ENCODE measurements around the gene TBCD. TPM values are rescaled to one million over a fixed set of nuclear protein-coding genes. Genes with fewer than 3 reads are reported as not detected.
A peak's percentile ranks its signal among the peaks of the same experiment; 100 is the strongest.

TBCD gene
- total and polyA plus RNA-seq, 2 experiments from 2014 or later: 19.3 to 33.8 TPM

DNA sequence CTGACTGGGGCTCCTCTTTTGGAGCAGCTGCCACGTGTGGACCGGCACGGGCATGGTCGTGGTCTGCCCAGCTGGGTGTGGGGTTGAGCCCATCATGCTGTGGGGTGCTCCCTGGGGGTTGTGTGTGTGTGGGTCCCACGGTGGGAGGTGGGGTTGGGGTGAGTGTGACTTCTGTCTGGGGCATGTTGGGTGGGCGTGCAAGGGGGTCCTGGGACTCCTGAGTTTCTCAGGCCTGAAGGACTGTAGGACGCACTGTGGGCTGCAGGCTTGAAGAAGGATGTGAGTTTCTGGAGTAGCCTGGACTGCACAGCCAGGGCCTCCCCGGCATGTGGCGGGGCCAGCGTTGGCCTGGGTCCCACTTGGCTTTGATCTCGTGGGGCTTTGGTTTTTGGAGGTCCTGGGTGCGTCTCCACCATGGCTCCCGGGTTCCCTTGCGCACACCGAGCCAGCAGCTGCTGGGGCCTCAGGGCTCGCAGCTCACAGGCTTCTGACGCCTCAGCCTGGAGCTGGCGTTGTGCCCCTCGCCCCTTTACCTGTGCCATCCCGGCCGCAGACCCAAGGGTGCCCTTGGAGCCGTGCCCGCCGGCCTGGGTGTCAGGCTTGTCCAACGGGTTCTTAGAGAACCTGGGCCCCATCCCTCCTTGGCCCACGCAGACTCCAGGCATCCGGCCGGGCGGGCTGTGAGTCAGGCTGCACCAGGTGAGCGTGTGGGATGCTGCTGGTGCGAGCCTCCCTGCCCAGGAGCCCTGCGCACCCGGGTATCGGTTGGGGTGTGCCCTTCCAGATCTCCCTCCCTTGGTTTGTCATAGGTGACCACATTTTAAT is 122.4 kb downstream of the TBCD start:
- Histone ChIP-seq H3K9me2 (ENCODE audit: insufficient read depth) (no peaks in the 10 kb centered on the region), H3K9ac (no peak overlapping the region), H3K9me3 (ENCODE audit: low read depth) (no peaks in the 10 kb centered on the region), H2AFZ (no peak overlapping the region), H4K20me1 (ENCODE audit: insufficient read depth) (no peaks in the 10 kb centered on the region), H3K36me3 (ENCODE audit: low read depth) (no peaks in the 10 kb centered on the region), H3K4me3 (no peak overlapping the region), H3K27ac (no peak overlapping the region), H3K79me2 (ENCODE audit: insufficient read depth) (no peaks in the 10 kb centered on the region), H3K4me2 (ENCODE audit: unreplicated experiment) (no peak overlapping the region), H3F3A (ENCODE audit: insufficient read depth) (peaks cover 10% of the 10 kb centered on the region; the same call in 1 of the 2 replicates), H3K4me1 (ENCODE audit: insufficient read depth) (peaks cover 13% of the 10 kb centered on the region), H3K27me3 (replicated peaks; ENCODE audit: insufficient read depth) (no peaks in the 10 kb centered on the region)
- DNase-seq: no peak
- 89 to 90% methylated on average over 26 to 34 of the region's 34 CpGs for WGBS, 2 experiments (ENCODE audit: low coverage in 1 of 2, low lambda C conversion rate in 2 of 2, missing lambda C conversion rate in 2 of 2)
- TF ChIP-seq EZH2phosphoT487 (IDR thresholded peaks at IDR 0.05; ENCODE audit: insufficient read depth, low read depth) (no peak), EZH2 (IDR thresholded peaks at IDR 0.05; ENCODE audit: insufficient read depth, poor library complexity, severe bottlenecking) (no peak)
- in situ Hi-C loops (cut with MboI): no loop called here

- 95 to 96% methylated on average over 19 of the region's 19 CpGs for WGBS, 2 experiments (ENCODE audit: low coverage in 1 of 2, low lambda C conversion rate in 2 of 2, missing lambda C conversion rate in 2 of 2)
- Histone ChIP-seq H3K9me3 (ENCODE audit: low read depth) (no peaks in the 10 kb centered on the region), H3K9ac (no peak overlapping the region), H3K27me3 (replicated peaks; ENCODE audit: insufficient read depth) (no peaks in the 10 kb centered on the region), H3K79me2 (ENCODE audit: insufficient read depth) (no peaks in the 10 kb centered on the region), H3K9me2 (ENCODE audit: insufficient read depth) (no peaks in the 10 kb centered on the region), H4K20me1 (ENCODE audit: insufficient read depth) (no peaks in the 10 kb centered on the region), H3K4me2 (ENCODE audit: unreplicated experiment) (no peak overlapping the region), H3K36me3 (ENCODE audit: low read depth) (no peaks in the 10 kb centered on the region), H3K27ac (no peak overlapping the region), H3K4me3 (no peak overlapping the region), H2AFZ (no peak overlapping the region), H3K4me1 (ENCODE audit: insufficient read depth) (peaks cover 13% of the 10 kb centered on the region), H3F3A (ENCODE audit: insufficient read depth) (peaks cover 10% of the 10 kb centered on the region; the same call in 1 of the 2 replicates)
- in situ Hi-C loops (cut with MboI): no loop called here
- no peak for DNase-seq
- no peak for TF ChIP-seq EZH2 (IDR thresholded peaks at IDR 0.05; ENCODE audit: insufficient read depth, poor library complexity, severe bottlenecking)
- TF ChIP-seq EZH2phosphoT487 (IDR thresholded peaks at IDR 0.05; ENCODE audit: insufficient read depth, low read depth): no peak
Observed at GRCh38 chr17:82875407-82875856, 123.6 kb downstream of the TBCD start.

DNA sequence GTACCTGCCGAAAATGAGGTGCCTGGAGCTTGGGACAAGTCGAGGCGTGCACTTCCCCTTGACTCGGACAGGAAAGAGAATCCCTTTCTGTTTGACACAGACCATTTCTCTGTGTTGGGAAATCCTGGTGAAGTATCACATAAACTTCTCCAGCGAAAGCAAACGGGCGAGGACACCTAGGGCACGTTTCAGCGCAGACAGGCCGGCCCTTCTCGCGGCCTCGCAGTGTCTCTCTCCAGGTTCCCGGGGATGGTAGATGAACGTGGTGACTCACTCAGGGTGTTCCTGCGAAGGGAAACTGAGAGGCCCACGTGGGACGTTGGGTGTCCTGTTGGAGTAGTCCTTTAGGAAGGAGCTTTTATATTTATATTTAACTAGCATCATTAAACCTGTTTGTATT is 124.3 kb downstream of the TBCD start:
- no peaks in the 10 kb centered on the region for H3K79me2 ChIP-seq (ENCODE audit: insufficient read depth)
- peaks cover 10% of the 10 kb centered on the region; the same call in 1 of the 2 replicates for H3F3A ChIP-seq (ENCODE audit: insufficient read depth)
- H3K4me3 ChIP-seq: no peak overlapping the region
- no peaks in the 10 kb centered on the region for H3K27me3 ChIP-seq (replicated peaks; ENCODE audit: insufficient read depth)
- TF ChIP-seq EZH2phosphoT487 (IDR thresholded peaks at IDR 0.05; ENCODE audit: insufficient read depth, low read depth): no peak
- TF ChIP-seq EZH2 (IDR thresholded peaks at IDR 0.05; ENCODE audit: insufficient read depth, poor library complexity, severe bottlenecking): no peak
- H3K27ac ChIP-seq: peak overlapping the region; percentile 66
- H3K36me3 ChIP-seq (ENCODE audit: low read depth): no peaks in the 10 kb centered on the region
- no peaks in the 10 kb centered on the region for H3K9me3 ChIP-seq (ENCODE audit: low read depth)
- peak overlapping the region; percentile 65 for H3K9ac ChIP-seq
- peak overlapping the region; percentile 74 for H2AFZ ChIP-seq
- in situ Hi-C loops (cut with MboI): no loop called here
- H4K20me1 ChIP-seq (ENCODE audit: insufficient read depth): no peaks in the 10 kb centered on the region
- WGBS, 2 experiments (ENCODE audit: low coverage in 1 of 2, low lambda C conversion rate in 2 of 2, missing lambda C conversion rate in 2 of 2): 45 to 50% methylated on average over 18 of the region's 18 CpGs
- DNase-seq: peak; percentile 80
- peaks cover 13% of the 10 kb centered on the region for H3K4me1 ChIP-seq (ENCODE audit: insufficient read depth)
- peak overlapping the region; percentile 56 for H3K4me2 ChIP-seq (ENCODE audit: unreplicated experiment)
- H3K9me2 ChIP-seq (ENCODE audit: insufficient read depth): no peaks in the 10 kb centered on the region

- Histone ChIP-seq H4K20me1 (ENCODE audit: insufficient read depth) (no peaks in the 10 kb centered on the region), H3K4me2 (ENCODE audit: unreplicated experiment) (peak overlapping the region; percentile 56)
- 10 to 12% methylated on average over 14 of the region's 14 CpGs for WGBS, 2 experiments (ENCODE audit: low coverage in 1 of 2, low lambda C conversion rate in 2 of 2, missing lambda C conversion rate in 2 of 2)
Observed at GRCh38 chr17:82876602-82877379, 124.9 kb downstream of the TBCD start.

More at GRCh38 chr17:82876602-82877379, 124.9 kb downstream of the TBCD start:
- peak overlapping the region; percentile 74 for H2AFZ ChIP-seq
- H3K9ac ChIP-seq: peak overlapping the region; percentile 65
- no peaks in the 10 kb centered on the region for H3K27me3 ChIP-seq (replicated peaks; ENCODE audit: insufficient read depth)
- no peaks in the 10 kb centered on the region for H3K79me2 ChIP-seq (ENCODE audit: insufficient read depth)
- H3K9me3 ChIP-seq (ENCODE audit: low read depth): no peaks in the 10 kb centered on the region
- no peak overlapping the region for H3K4me3 ChIP-seq
- H3K9me2 ChIP-seq (ENCODE audit: insufficient read depth): no peaks in the 10 kb centered on the region
- H3K27ac ChIP-seq: peak overlapping the region; percentile 66
- peaks cover 13% of the 10 kb centered on the region for H3K4me1 ChIP-seq (ENCODE audit: insufficient read depth)
- peak; percentile 93 for DNase-seq
- in situ Hi-C loops (cut with MboI): no loop called here
- H3F3A ChIP-seq (ENCODE audit: insufficient read depth): peaks cover 10% of the 10 kb centered on the region; the same call in 1 of the 2 replicates
- no peaks in the 10 kb centered on the region for H3K36me3 ChIP-seq (ENCODE audit: low read depth)
- TF ChIP-seq EZH2phosphoT487 (IDR thresholded peaks at IDR 0.05; ENCODE audit: insufficient read depth, low read depth) (no peak), EZH2 (IDR thresholded peaks at IDR 0.05; ENCODE audit: insufficient read depth, poor library complexity, severe bottlenecking) (no peak)
